Measurements from ENCODE around the gene MOSPD3.

The MOSPD3 gene

DNA sequence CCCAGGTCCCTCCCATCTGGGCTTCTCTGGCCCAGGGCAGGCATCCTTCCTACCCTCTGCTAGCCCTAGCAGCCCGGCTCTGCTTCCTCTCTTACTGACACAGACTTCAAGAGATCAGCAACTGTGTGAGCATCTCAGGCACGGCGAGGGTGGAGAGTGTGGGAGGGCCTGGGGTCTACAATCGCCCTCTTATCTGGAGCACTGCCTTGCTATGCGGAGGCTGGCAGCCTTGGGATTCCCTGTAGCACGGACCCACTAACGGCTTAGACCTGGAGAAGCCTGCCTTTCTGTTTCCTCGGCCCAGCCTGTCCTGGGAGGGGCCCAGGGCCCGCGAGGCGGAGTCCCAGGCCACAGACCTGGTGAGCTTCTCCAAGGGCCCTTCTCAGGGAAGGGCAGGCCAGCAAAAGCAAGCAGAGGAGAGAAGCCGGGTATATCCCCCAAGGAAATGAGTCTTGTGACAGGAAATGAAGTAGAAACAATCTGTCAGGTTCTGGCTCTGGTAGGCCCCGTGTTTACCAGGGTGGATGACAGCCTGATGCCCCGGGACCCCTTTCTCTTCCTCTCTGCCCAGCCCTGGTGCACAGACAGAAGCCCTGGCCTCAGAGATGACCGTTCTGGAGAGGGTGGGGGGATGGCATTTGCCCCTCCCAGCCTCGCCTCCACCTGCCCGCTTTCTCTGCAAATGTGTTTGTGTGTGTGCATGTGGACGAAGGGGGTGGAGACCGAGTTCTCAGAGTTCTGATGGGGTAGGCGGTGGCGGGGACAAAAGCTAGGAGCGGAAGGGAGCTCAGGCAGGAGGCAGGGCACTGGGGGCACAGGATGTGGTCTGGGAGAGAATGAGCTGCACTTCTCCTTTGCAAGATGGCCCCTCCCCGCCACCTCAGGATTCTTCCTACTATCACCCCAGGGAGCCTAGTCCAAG is 28.9 kb upstream of the MOSPD3 start:
- peak overlapping the region; percentile 93 for H3K4me3 ChIP-seq (ENCODE audit: low read depth, low read length)
- TF ChIP-seq, protein P1, sequence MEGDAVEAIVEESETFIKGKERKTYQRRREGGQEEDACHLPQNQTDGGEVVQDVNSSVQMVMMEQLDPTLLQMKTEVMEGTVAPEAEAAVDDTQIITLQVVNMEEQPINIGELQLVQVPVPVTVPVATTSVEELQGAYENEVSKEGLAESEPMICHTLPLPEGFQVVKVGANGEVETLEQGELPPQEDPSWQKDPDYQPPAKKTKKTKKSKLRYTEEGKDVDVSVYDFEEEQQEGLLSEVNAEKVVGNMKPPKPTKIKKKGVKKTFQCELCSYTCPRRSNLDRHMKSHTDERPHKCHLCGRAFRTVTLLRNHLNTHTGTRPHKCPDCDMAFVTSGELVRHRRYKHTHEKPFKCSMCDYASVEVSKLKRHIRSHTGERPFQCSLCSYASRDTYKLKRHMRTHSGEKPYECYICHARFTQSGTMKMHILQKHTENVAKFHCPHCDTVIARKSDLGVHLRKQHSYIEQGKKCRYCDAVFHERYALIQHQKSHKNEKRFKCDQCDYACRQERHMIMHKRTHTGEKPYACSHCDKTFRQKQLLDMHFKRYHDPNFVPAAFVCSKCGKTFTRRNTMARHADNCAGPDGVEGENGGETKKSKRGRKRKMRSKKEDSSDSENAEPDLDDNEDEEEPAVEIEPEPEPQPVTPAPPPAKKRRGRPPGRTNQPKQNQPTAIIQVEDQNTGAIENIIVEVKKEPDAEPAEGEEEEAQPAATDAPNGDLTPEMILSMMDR (IDR thresholded peaks at IDR 0.05; ENCODE audit: insufficient read depth, low read depth, low read length, missing control alignments) = no peak
- peak; percentile 81 for DNase-seq (ENCODE audit: low read depth)

DNA sequence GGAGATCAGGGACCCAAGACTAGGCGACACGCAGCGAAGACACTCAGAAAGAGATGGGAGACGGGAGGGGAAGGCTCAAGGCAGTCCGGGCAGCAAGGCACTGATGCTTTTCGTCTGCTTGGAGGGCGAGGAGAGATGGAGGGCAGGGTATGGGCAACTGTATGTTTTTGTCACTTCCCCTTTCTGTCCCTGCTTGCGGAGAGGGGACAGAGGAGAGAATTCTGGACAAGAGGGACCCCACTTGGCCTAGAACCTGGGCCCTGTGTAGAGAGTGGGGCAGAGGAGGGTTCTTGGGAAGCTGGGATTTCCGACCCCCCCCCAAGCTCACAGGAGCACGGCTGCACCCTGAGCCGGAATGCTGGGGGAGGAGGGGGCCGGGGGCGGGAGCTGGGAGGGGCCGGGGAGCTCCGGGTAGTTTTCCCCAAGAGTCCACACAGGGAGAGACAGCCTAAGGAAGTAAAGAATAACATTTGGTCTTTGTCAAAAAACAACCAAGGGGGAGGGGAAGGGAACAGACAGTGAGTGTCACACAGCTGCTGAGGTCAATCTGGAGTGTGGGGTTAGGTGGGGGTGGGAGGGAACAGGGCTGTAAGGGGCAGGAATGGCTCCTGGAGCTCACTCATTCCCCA is 28.2 kb upstream of the MOSPD3 start:
- DNase-seq (ENCODE audit: low read depth) = peak; percentile 20
- TF ChIP-seq, protein P1 (IDR thresholded peaks at IDR 0.05; ENCODE audit: insufficient read depth, low read depth, low read length, missing control alignments) = no peak
- peak overlapping the region; percentile 93 for H3K4me3 ChIP-seq (ENCODE audit: low read depth, low read length)

DNA sequence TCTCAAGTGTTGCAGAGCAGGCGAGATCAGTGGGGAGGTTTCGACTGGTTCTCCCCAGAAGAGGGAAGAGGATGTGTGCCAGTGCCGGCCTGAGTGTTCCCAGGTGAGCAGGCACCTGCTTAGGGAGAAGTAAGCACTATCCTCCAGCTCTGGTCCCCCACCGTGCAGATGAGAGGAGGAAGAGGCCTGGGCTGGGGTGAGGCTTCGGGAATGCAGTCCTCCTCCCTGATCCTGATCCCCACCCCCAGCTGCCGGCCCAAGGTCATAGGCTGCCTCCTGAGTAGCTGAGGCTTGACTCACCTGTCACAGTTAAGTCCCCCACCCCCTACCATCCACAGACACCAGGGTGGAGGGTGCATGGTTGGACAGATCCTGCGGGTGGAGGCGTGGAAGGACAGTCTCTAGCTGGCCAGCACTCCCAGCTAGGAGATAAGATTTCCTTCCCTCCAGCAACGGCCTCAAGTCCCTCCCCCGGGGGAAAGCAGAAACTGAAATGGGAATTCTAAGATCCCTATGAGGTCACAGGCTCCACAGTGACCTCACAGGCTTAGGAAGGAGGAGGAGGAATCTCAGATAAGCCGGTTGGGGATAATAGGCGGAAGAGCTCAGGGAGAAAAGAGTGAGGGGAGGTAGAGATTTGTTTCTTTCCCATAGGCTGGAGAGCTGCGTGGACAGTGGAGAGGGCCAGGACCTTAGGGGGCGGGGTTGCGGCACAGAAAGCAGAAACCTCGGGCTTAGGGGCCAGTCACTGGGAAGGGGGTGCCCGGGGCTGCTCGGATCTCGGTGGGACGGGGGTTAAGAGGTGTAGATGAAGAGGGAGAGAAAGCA is 27.4 kb upstream of the MOSPD3 start:
- H3K4me3 ChIP-seq (ENCODE audit: low read depth, low read length) = peak overlapping the region; percentile 93
- no peak for DNase-seq (ENCODE audit: low read depth)
- TF ChIP-seq, protein P1 (IDR thresholded peaks at IDR 0.05; ENCODE audit: insufficient read depth, low read depth, low read length, missing control alignments) = no peak

DNA sequence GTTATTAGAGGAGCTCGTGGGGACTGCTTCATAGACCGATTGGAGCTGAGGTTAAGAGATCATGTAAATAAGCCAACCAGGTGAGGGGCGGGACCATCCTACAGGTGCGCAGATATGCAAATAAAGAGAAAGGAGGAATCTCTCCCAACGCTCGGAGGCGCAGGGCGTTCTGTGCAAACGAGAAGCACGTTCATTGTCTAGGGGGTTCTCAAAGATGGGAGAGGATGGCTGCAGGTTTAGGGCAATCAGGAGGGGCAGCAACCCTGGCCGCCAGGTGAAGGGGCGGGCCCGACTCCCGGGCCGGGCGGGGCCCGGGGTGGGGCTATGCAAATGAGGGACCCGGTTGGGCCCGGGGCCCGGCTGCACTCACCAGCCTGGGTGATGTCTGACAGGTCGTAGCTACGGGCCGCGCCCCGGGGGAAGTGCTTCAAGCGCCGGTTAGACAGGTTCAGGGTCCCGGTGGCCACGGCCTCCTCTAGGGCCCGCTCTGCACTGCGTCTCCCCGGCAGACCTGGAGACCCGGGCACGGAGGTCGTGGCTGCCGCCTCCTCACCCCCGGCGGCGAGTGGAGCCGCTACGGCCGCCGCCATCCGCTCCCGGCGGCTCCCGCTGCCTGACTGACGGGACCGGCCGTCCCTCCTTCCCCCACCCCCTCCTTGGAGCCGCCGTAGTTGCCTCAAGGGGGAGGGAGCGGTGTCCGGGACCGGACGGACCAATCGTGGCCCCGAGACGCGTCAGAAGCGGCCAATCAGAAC is 26.7 kb upstream of the MOSPD3 start, which contains the start of gene LRCH4:
LRCH4 (minus strand) TSS at position 619 of the 755 bp plus-strand sequence; CDS start at position 590, 29 bp downstream.
- DNase-seq (ENCODE audit: low read depth) = peak; percentile 65
- H3K4me3 ChIP-seq (ENCODE audit: low read depth, low read length) = peak within 1 kb of the TSS; percentile 93
- TF ChIP-seq, protein P1 (IDR thresholded peaks at IDR 0.05; ENCODE audit: insufficient read depth, low read depth, low read length, missing control alignments) = no peak

DNA sequence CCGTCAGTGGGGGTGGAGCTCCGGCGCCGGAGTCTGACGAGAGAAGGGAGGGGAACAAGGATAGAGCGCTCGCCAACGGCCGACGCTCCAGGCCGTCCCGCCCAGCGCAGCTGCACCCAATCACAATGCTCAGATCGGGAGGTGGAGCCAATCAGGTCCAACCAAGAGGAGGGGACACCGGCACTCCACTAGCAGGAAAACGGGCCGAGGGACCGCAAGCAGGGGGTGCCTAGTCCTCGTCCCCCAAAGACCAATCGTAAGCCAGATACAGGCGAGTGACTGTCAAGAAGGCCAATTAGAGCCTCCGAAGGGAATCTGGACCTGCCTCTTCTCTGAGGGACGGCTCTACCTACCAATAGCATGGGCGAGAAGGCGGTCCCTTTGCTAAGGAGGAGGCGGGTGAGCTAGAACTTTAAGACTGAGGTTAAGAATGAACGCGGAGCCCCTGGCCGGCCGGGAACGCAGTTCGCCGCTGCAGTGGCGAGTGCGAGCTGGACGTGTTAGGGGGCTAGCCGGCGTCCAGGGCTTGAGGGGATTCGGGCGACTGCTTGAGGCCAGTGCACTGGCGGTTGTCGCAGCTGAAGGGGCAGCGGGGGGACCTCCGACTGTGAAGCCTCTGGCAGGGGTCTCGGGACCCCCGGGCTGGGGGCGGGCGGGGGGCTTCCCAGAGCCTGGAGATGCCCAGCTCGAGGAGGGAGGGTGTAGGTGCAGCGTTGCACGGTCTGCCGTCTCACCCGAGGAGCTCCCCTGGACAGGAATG is 25.9 kb upstream of the MOSPD3 start, which contains the start of gene FBXO24:
FBXO24 (plus strand) TSS at position 63 of the 760 bp plus-strand sequence; CDS start at position 361, 298 bp downstream.
- peak; percentile 100 for DNase-seq (ENCODE audit: low read depth)
- TF ChIP-seq, protein P1 (IDR thresholded peaks at IDR 0.05; ENCODE audit: insufficient read depth, low read depth, low read length, missing control alignments) = no peak
- H3K4me3 ChIP-seq (ENCODE audit: low read depth, low read length) = peak within 1 kb of the TSS; percentile 93
